Neutrophil (primary cell): ENCODE data around the gene GDPD4.

Experiments
- H3K27ac ChIP-seq: fragments of 200-600 bp; sonication (generic); 2 replicates; pipeline ENCODE4 v1.5.1; 2016; ENCODE audit warnings: mild to moderate bottlenecking, moderate library complexity
- H3K27me3 ChIP-seq: fragments of 200-600 bp; sonication (generic); 2 replicates; pipeline ENCODE4 v1.6.0; 2016; ENCODE audit warnings: mild to moderate bottlenecking
- H3K36me3 ChIP-seq: fragments of 200-600 bp; sonication (generic); 2 replicates; pipeline ENCODE4 v1.5.1; 2017
- H3K4me1 ChIP-seq, 2 experiments: fragments of 200-600 bp in 1 of 2; sonication (generic) in 1 of 2; 1 replicate in 1 of 2; 2 replicates in 1 of 2; pipeline versions ENCODE4 v1.5.1 to v1.6.1; 2013 to 2016; ENCODE audit warnings: low read depth in 1 of 2, low read length in 1 of 2, mild to moderate bottlenecking in 1 of 2, moderate library complexity in 1 of 2; ENCODE audit not compliant: control insufficient read depth in 1 of 2, insufficient read depth in 1 of 2
- H3K4me3 ChIP-seq, 2 experiments: fragments of 200-600 bp in 1 of 2; sonication (generic) in 1 of 2; 1 replicate in 1 of 2; 2 replicates in 1 of 2; pipeline ENCODE4 v1.5.1; 2013 to 2016; ENCODE audit warnings: low read depth in 1 of 2, low read length in 1 of 2, mild to moderate bottlenecking in 1 of 2, moderate library complexity in 1 of 2
- H3K9me3 ChIP-seq: fragments of 200-600 bp; sonication (generic); 2 replicates; pipeline ENCODE4 v1.5.1; 2016
- TF ChIP-seq, protein P1 (sequence below): fragments of 200-600 bp; sonication (generic); IDR thresholded peaks from 2 replicates; pipeline ENCODE4 v1.5.1; 2016; ENCODE audit warnings: antibody characterized with exemption

GDPD4 gene

DNA sequence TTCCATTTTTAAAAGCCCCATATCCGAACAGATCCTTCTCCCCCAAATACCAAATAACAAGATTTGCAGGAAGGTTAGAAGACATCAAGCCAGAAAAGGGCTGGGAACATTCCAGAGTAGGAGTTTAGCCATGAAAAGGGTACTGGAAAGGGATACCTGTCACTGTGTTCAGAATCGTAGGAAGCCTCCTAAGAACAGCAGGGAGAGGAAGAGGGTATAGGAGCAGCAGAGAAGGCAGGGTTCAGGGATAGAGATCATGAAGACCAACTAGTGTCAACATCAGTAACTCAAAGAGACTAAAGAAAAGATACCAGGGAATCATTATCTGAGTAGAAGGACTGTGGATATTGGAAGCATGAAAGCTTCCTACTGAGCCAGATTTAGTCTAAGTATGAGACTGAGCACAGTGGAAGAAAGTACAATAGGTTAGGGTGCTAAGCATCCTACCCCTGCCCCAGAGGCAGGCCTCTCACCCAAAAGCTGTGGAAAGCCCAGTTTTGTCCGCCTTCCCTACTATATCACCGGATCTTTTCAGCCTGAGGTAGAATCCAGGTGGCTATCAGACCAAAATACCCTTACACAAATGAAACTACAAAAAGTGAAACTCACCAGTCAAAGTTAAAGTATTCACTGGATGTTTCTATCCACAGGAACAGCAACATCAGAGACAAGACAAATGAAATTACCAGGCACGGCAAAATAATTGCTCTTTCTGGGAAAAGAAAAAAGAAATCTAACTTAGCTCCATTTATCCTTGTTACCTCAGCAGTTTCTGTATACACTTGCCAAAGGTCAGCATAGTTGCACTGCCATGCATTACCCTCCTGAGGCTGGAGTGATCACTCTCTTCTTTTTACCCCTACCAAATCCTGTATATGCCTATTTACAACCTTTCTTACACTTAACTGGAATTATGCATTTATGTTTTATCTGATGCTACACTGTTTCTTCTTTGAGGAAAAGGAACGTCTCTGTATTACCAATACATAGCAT lies 16.7 kb downstream of the GDPD4 start:
- TF ChIP-seq, protein P1, sequence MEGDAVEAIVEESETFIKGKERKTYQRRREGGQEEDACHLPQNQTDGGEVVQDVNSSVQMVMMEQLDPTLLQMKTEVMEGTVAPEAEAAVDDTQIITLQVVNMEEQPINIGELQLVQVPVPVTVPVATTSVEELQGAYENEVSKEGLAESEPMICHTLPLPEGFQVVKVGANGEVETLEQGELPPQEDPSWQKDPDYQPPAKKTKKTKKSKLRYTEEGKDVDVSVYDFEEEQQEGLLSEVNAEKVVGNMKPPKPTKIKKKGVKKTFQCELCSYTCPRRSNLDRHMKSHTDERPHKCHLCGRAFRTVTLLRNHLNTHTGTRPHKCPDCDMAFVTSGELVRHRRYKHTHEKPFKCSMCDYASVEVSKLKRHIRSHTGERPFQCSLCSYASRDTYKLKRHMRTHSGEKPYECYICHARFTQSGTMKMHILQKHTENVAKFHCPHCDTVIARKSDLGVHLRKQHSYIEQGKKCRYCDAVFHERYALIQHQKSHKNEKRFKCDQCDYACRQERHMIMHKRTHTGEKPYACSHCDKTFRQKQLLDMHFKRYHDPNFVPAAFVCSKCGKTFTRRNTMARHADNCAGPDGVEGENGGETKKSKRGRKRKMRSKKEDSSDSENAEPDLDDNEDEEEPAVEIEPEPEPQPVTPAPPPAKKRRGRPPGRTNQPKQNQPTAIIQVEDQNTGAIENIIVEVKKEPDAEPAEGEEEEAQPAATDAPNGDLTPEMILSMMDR, result no peak
- peaks cover 10% of the 10 kb centered on the region for H3K27me3 ChIP-seq
- H3K36me3 ChIP-seq, result no peaks in the 10 kb centered on the region
- H3K4me1 ChIP-seq, result no peaks in the 10 kb centered on the region
- no peak overlapping the region for H3K4me3 ChIP-seq
- no peak overlapping the region for H3K27ac ChIP-seq
- H3K9me3 ChIP-seq, result no peaks in the 10 kb centered on the region

GRCh38 chr11:77283101-77283500 lies 18.4 kb downstream of the GDPD4 start:
- TF ChIP-seq, protein P1, result no peak
- Histone ChIP-seq H3K27ac (no peak overlapping the region), H3K9me3 (no peaks in the 10 kb centered on the region), H3K36me3 (no peaks in the 10 kb centered on the region), H3K4me3 (no peak overlapping the region), H3K4me1 (no peaks in the 10 kb centered on the region), H3K27me3 (peaks cover 10% of the 10 kb centered on the region)

DNA sequence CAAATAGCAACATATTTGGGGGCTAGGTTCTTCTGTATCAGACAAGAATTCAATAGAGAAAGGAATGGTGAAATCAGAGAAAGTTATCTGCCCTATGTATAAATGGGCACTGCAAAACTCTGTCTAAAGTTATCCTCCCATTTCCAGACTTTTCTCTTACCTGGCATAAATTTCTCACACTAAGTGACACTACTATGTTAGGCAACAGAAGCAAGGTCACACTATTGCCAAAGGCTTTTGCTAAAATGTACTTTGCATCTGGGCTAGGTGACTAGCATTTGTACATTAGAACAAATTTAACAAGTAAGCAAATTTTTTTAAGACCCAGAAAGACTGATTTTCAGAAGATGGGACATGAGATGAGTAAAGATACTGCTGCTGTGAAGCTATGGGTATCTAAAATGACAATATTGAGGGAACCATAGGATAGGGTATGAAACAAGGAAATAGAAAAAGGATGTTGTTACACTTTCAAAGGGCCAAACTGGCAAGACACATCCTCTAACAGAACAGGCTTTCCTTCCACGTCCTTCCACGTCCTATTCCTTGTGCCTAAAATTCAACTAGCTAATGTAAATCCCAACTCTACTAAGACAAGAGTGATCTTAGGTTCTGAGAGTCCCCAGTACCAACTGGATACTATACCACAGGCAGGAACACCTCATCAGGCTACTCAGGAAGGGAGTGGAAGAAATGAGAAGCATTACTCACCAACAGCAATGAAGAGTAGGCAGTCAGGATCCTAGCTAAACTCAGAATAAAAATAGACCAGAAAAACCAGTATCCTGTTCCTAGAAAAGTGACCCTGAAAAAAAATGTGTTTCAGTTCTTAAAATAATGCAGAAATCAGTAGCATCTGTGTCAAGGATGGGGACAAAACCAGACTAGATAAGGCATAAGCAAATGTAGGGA lies 22.6 kb downstream of the GDPD4 start:
- H3K9me3 ChIP-seq, result no peaks in the 10 kb centered on the region
- TF ChIP-seq, protein P1, result no peak
- no peaks in the 10 kb centered on the region for H3K4me1 ChIP-seq
- H3K27me3 ChIP-seq, result no peaks in the 10 kb centered on the region
- H3K36me3 ChIP-seq, result no peaks in the 10 kb centered on the region
- no peak overlapping the region for H3K4me3 ChIP-seq
- no peak overlapping the region for H3K27ac ChIP-seq

DNA sequence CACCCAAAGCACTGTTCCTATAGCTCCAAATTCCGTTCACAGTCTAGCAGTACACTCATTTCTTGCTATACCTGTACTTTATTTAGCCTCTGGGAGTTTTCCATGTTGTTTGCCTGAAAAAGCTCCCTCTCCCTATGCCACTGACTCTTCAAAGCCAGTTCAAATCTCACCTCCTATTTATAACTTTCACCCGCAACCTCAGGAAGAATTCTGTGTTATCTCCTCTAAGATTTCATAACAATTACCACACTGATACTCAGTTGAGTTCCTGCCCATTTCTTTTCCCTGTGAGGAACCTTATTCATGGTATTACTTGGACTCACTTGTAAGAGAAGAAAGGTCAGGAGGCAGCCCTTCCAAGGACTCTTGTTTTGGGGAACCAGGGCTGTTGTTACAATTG lies 25.2 kb downstream of the GDPD4 start:
- Histone ChIP-seq H3K4me1 (no peaks in the 10 kb centered on the region), H3K4me3 (no peak overlapping the region), H3K9me3 (no peaks in the 10 kb centered on the region), H3K27ac (no peak overlapping the region), H3K36me3 (no peaks in the 10 kb centered on the region), H3K27me3 (peaks cover 7% of the 10 kb centered on the region)
- TF ChIP-seq, protein P1, result no peak

- Histone ChIP-seq H3K27me3 (peaks cover 21% of the 10 kb centered on the region), H3K9me3 (no peaks in the 10 kb centered on the region), H3K4me1 (no peaks in the 10 kb centered on the region), H3K27ac (no peak overlapping the region), H3K36me3 (no peaks in the 10 kb centered on the region), H3K4me3 (no peak overlapping the region)
- TF ChIP-seq, protein P1, result no peak
Measured at GRCh38 chr11:77270921-77271320, 30.6 kb downstream of the GDPD4 start.
